Stomach (tissue), 4 donors: Measurements from ENCODE around the gene CYP27C1.

Source experiments
- EP300 ChIP-seq: sonication (generic); formaldehyde crosslinking; IDR thresholded peaks from one replicate; pipeline ENCODE4 v1.6.1; 2017; ENCODE audit warnings: antibody characterized with exemption
- POLR2A ChIP-seq, 4 donors: fragments of 450-650 bp; IDR thresholded peaks; one replicate each; pipeline ENCODE4 v1.6.1; 2016; ENCODE audit warnings: antibody characterized with exemption in 4 of 4, control low read depth in 2 of 4, mild to moderate bottlenecking in 1 of 4, moderate library complexity in 1 of 4
- POLR2AphosphoS5 ChIP-seq, 3 donors: sonication (generic); formaldehyde crosslinking; IDR thresholded peaks; one replicate each; pipeline ENCODE4 v1.6.1; 2016; ENCODE audit warnings: antibody characterized with exemption in 3 of 3
- TF ChIP-seq, protein P1 (sequence below), 7 experiments: fragments of 450-650 bp in 4 of 7; fragments of 200-600 bp in 3 of 7; sonication (generic) in 3 of 7; IDR thresholded peaks; one replicate each; pipeline ENCODE4 v1.5.1; 2016 to 2019; ENCODE audit warnings: antibody characterized with exemption in 7 of 7, control low read depth in 2 of 7, mild to moderate bottlenecking in 1 of 7

DNA sequence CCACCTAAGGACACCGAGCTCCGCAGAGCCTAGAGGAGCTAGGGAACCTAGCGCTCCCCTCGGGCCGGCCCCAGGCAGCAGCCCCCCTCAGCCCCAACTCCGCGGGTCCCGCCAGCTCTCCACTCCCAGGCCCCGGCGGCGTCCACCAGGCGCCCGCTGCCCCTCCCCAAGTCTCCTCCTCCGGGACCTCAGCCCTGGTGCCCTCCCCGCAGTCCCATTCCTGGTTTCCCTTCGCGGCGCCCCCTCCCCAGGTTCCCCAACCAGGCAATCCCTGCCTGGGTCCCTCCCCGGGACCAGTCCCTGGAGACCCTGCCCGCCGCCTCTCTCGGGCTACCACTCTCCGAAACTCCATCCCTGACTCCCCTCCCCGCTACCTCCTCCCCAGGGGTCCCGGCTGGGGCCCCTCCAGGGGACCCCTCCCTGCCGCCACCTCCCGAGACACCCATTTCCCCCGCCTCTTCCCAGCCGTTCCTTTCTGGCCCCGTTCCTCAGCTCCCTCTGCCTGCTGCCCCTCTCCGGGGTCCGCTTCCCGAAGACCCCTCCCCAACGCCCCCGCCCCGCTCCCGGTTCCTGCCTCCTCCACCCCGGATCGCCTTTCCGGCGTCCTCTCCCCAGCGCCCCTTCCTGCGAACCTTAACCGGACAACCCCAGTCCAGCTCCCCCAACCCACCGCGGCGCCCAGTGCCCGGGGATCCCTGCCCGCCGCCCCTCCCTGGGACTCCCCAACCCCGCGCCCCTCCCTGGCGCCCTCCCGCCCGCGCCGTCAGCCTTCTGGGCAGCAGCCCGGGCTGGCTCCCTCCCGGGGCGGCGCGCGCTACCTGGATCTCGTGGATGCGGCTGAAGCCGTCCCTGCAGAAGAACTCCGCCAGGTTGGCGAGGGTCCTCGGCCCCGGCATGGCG is 678 bp downstream of the CYP27C1 start:
- no peak for TF ChIP-seq POLR2AphosphoS5 (IDR thresholded peaks at IDR 0.05)
- TF ChIP-seq, protein P1, sequence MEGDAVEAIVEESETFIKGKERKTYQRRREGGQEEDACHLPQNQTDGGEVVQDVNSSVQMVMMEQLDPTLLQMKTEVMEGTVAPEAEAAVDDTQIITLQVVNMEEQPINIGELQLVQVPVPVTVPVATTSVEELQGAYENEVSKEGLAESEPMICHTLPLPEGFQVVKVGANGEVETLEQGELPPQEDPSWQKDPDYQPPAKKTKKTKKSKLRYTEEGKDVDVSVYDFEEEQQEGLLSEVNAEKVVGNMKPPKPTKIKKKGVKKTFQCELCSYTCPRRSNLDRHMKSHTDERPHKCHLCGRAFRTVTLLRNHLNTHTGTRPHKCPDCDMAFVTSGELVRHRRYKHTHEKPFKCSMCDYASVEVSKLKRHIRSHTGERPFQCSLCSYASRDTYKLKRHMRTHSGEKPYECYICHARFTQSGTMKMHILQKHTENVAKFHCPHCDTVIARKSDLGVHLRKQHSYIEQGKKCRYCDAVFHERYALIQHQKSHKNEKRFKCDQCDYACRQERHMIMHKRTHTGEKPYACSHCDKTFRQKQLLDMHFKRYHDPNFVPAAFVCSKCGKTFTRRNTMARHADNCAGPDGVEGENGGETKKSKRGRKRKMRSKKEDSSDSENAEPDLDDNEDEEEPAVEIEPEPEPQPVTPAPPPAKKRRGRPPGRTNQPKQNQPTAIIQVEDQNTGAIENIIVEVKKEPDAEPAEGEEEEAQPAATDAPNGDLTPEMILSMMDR (IDR thresholded peaks at IDR 0.05), result no peak
- TF ChIP-seq POLR2A (IDR thresholded peaks at IDR 0.05), result no peak
- TF ChIP-seq EP300, result no peak
